H1 (cell line): ENCODE results near the gene MFAP3L. TPM values are rescaled to one million over a fixed set of nuclear protein-coding genes. Genes with fewer than 3 reads are reported as not detected.
A peak's percentile ranks its signal among the peaks of the same experiment; 100 is the strongest.

Experiments
- CTCF ChIA-PET: fragments of 300-600 bp; sonication (Branson Sonifier 250); formaldehyde crosslinking; loops from one replicate; lab custom pipeline; 2021; ENCODE audit not compliant: partially characterized antibody; lab: Charles Lee
- POLR2A ChIA-PET: fragments of 300-600 bp; sonication (Branson Sonifier 250); formaldehyde crosslinking; loops from one replicate; lab custom pipeline; 2021; ENCODE audit warnings: inconsistent platforms; ENCODE audit not compliant: partially characterized antibody; lab: Charles Lee
- DNase-seq, 2 experiments: peaks; one replicate each; pipeline versions ENCODE4 v3.0.0 to v3.0.0-alpha.2; 2010 to 2022; ENCODE audit warnings: low spot score in 2 of 2, low read depth in 1 of 2, mixed read lengths in 1 of 2
- FAIRE-seq: peaks from 2 replicates; lab custom pipeline; 2011; peaks lifted over from hg19 to GRCh38; lab: Jason Lieb, UNC
- H2AFZ ChIP-seq: 2 replicates; pipeline ENCODE4 v1.8.1; 2012; ENCODE audit warnings: low read length, inconsistent platforms
- H2AK5ac ChIP-seq: 2 replicates; pipeline ENCODE4 v1.6.1; 2013; ENCODE audit warnings: low read depth, low read length
- H2BK120ac ChIP-seq: replicated peaks from 2 replicates; pipeline ENCODE3; 2013; ENCODE audit warnings: low read depth, low read length, inconsistent platforms
- H2BK12ac ChIP-seq: 2 replicates; pipeline ENCODE4 v1.6.1; 2013; ENCODE audit warnings: low read depth, low read length
- H2BK15ac ChIP-seq: 2 replicates; pipeline ENCODE4 v1.6.1; 2013; ENCODE audit warnings: low read length
- H2BK20ac ChIP-seq: 2 replicates; pipeline ENCODE4 v1.6.1; 2013; ENCODE audit warnings: low read length
- H2BK5ac ChIP-seq: 2 replicates; pipeline ENCODE4 v1.6.1; 2013; ENCODE audit warnings: low read depth, low read length
- H3K14ac ChIP-seq: 2 replicates; pipeline ENCODE4 v1.6.1; 2013; ENCODE audit warnings: inconsistent platforms; ENCODE audit not compliant: insufficient read length
- H3K18ac ChIP-seq: 2 replicates; pipeline ENCODE4 v1.6.1; 2013; ENCODE audit warnings: low read length; ENCODE audit errors: extremely low read depth
- H3K23ac ChIP-seq: 2 replicates; pipeline ENCODE4 v1.6.1; 2013; ENCODE audit warnings: inconsistent platforms; ENCODE audit not compliant: insufficient read length
- H3K23me2 ChIP-seq: 2 replicates; pipeline ENCODE4 v1.6.1; 2013; ENCODE audit warnings: low read depth, low read length
- H3K27ac ChIP-seq: 2 replicates; pipeline ENCODE4 v1.6.1; 2011; ENCODE audit warnings: low read depth, low read length, inconsistent platforms
- H3K27me3 ChIP-seq, 4 experiments: replicated peaks in 1 of 4; 1 replicate in 1 of 4; 2 replicates in 3 of 4; pipeline versions ENCODE4 v1.6.1 to v1.8.1; 2011 to 2013; ENCODE audit warnings: low read length in 3 of 4, mild to moderate bottlenecking in 3 of 4, inconsistent platforms in 2 of 4, mixed read lengths in 2 of 4, moderate library complexity in 1 of 4; ENCODE audit not compliant: control insufficient read depth in 3 of 4, insufficient read depth in 3 of 4; ENCODE audit errors: extremely low read depth in 1 of 4
- H3K36me3 ChIP-seq, 4 experiments: 2 replicates each; pipeline versions ENCODE4 v1.6.1 to v1.8.1; 2011 to 2013; ENCODE audit warnings: mild to moderate bottlenecking in 4 of 4, low read length in 3 of 4, moderate library complexity in 2 of 4, control low read depth in 1 of 4, inconsistent platforms in 1 of 4; ENCODE audit not compliant: insufficient read depth in 4 of 4, control insufficient read depth in 2 of 4
- H3K4ac ChIP-seq: replicated peaks from 2 replicates; pipeline ENCODE3; 2013; ENCODE audit warnings: low read length, low read depth, mixed read lengths, inconsistent platforms; ENCODE audit not compliant: insufficient read length
- H3K4me1 ChIP-seq, 4 experiments: replicated peaks in 1 of 4; 1 replicate in 1 of 4; 2 replicates in 3 of 4; pipeline versions ENCODE4 v1.6.1 to v1.8.1; 2011 to 2013; ENCODE audit warnings: low read length in 3 of 4, inconsistent platforms in 2 of 4, mixed read lengths in 1 of 4; ENCODE audit not compliant: insufficient read depth in 4 of 4, control insufficient read depth in 3 of 4
- H3K4me2 ChIP-seq, 2 experiments: 2 replicates each; pipeline versions ENCODE4 v1.6.1 to v1.8.1; 2011 to 2013; ENCODE audit warnings: low read depth in 2 of 2, low read length in 2 of 2, control low read depth in 1 of 2, inconsistent platforms in 1 of 2, mild to moderate bottlenecking in 1 of 2; ENCODE audit not compliant: insufficient read depth in 1 of 2
- H3K4me3 ChIP-seq, 4 experiments: fragments of 200-600, 300-600 bp in 1 of 4; sonication (generic), shearing (Covaris generic), sonication (Bioruptor Twin) in 1 of 4; 2 replicates each; pipeline versions ENCODE4 v1.5.1 to v1.8.1; 2011 to 2016; ENCODE audit warnings: low read length in 4 of 4, low read depth in 3 of 4, control low read depth in 2 of 4, inconsistent platforms in 2 of 4, mild to moderate bottlenecking in 2 of 4, mixed read lengths in 1 of 4, moderate library complexity in 1 of 4; ENCODE audit not compliant: insufficient read depth in 2 of 4; ENCODE audit errors: extremely low read depth in 1 of 4
- H3K56ac ChIP-seq: replicated peaks from 2 replicates; pipeline ENCODE3; 2013; ENCODE audit warnings: low read depth, mild to moderate bottlenecking, mixed read lengths, low read length, inconsistent platforms; ENCODE audit not compliant: insufficient read length
- H3K79me1 ChIP-seq: 2 replicates; pipeline ENCODE4 v1.6.1; 2013; ENCODE audit warnings: low read depth, low read length, control low read depth
- H3K79me2 ChIP-seq, 2 experiments: 2 replicates each; pipeline versions ENCODE4 v1.6.1 to v1.8.1; 2012 to 2013; ENCODE audit warnings: low read length in 2 of 2, mild to moderate bottlenecking in 2 of 2, inconsistent platforms in 1 of 2; ENCODE audit not compliant: insufficient read depth in 2 of 2, control insufficient read depth in 1 of 2
- H3K9ac ChIP-seq, 4 experiments: replicated peaks in 1 of 4; 1 replicate in 1 of 4; 2 replicates in 3 of 4; pipeline versions ENCODE4 v1.6.1 to v1.8.1; 2011 to 2013; ENCODE audit warnings: low read depth in 3 of 4, low read length in 3 of 4, control low read depth in 2 of 4, mild to moderate bottlenecking in 2 of 4, moderate library complexity in 2 of 4, inconsistent platforms in 1 of 4; ENCODE audit errors: extremely low read depth in 1 of 4
- H3K9me3 ChIP-seq, 2 experiments: 2 replicates each; pipeline versions ENCODE4 v1.6.1 to v1.8.1; 2012 to 2013; ENCODE audit warnings: mild to moderate bottlenecking in 2 of 2, moderate library complexity in 2 of 2, control low read depth in 1 of 2, inconsistent platforms in 1 of 2, low read depth in 1 of 2, low read length in 1 of 2, mixed read lengths in 1 of 2; ENCODE audit not compliant: insufficient read depth in 2 of 2
- H4K20me1 ChIP-seq, 2 experiments: replicated peaks in 1 of 2; 2 replicates each; pipeline versions ENCODE3 to v1.8.1; 2011 to 2013; ENCODE audit warnings: inconsistent platforms in 2 of 2, low read length in 2 of 2, mild to moderate bottlenecking in 1 of 2; ENCODE audit not compliant: insufficient read depth in 2 of 2, control insufficient read depth in 1 of 2
- H4K5ac ChIP-seq: 2 replicates; pipeline ENCODE4 v1.6.1; 2013; ENCODE audit warnings: low read length, low read depth, mixed read lengths, inconsistent platforms; ENCODE audit not compliant: insufficient read length
- H4K8ac ChIP-seq: 2 replicates; pipeline ENCODE4 v1.8.0; 2013; ENCODE audit warnings: mild to moderate bottlenecking, moderate library complexity, low read length, inconsistent platforms; ENCODE audit not compliant: insufficient read depth; ENCODE audit errors: extremely low read depth
- H4K91ac ChIP-seq: replicated peaks from 2 replicates; pipeline ENCODE3; 2013; ENCODE audit warnings: low read length, mixed read lengths, inconsistent platforms; ENCODE audit not compliant: insufficient read length
- ASH2L ChIP-seq: fragments of 200-600, 300-600 bp; sonication (generic); IDR thresholded peaks from one replicate; pipeline ENCODE4 v1.7.1; 2017; ENCODE audit warnings: low read length
- CEBPB ChIP-seq: IDR thresholded peaks from 2 replicates; pipeline ENCODE4 v1.6.1; 2012; ENCODE audit warnings: low read depth, low read length
- CREB1 ChIP-seq: IDR thresholded peaks from 2 replicates; pipeline ENCODE4 v1.6.1; 2012; ENCODE audit warnings: inconsistent platforms
- CTBP2 ChIP-seq: IDR thresholded peaks from 2 replicates; pipeline ENCODE4 v1.7.0; 2011; ENCODE audit warnings: borderline replicate concordance, mild to moderate bottlenecking, moderate library complexity, mixed read lengths, low read length; ENCODE audit not compliant: insufficient read depth, insufficient read length
- EGR1 ChIP-seq: IDR thresholded peaks from 2 replicates; pipeline ENCODE4 v1.6.1; 2011; ENCODE audit warnings: low read depth, low read length, borderline replicate concordance
- HDAC2 ChIP-seq, 2 experiments: fragments of 300-600 bp in 1 of 2; sonication (generic) in 1 of 2; IDR thresholded peaks; 2 replicates each; pipeline ENCODE4 v1.6.1; 2011 to 2012; ENCODE audit warnings: low read depth in 2 of 2, low read length in 2 of 2, mild to moderate bottlenecking in 2 of 2, moderate library complexity in 2 of 2, borderline replicate concordance in 1 of 2, inconsistent platforms in 1 of 2
- KDM1A ChIP-seq: fragments of 200-600, 300-600 bp; sonication (generic); IDR thresholded peaks from 2 replicates; pipeline ENCODE4 v1.7.1; 2016; ENCODE audit warnings: mild to moderate bottlenecking, low read length, borderline replicate concordance
- SP1 ChIP-seq: IDR thresholded peaks from 2 replicates; pipeline ENCODE4 v1.6.1; 2011; ENCODE audit warnings: low read depth, low read length
- YY1 ChIP-seq: IDR thresholded peaks from 2 replicates; pipeline ENCODE4 v1.6.1; 2011; ENCODE audit warnings: low read depth, mild to moderate bottlenecking, low read length
- WGBS, 2 experiments: shearing (Covaris generic) in 1 of 2; methylation state at CpG; one replicate each; pipeline versions ENCODE4 v1.1.6 to v1.1.7; 2013 to 2015; ENCODE audit warnings: low lambda C conversion rate in 2 of 2, mixed read lengths in 2 of 2, inconsistent platforms in 1 of 2, low coverage in 1 of 2, missing lambda C conversion rate in 1 of 2; ENCODE audit not compliant: insufficient replicate concordance in 2 of 2, insufficient coverage in 1 of 2, insufficient read length in 1 of 2; ENCODE audit errors: extremely low coverage in 1 of 2, missing lambda C conversion rate in 1 of 2; 5-methylcytosine and 5-hydroxymethylcytosine counted together
- polyA plus RNA-seq, 7 experiments: library from polyadenylated mRNA; depleted of rRNA in 3 of 7; stranded (reverse) in 5 of 7; unstranded in 2 of 7; fragments of >200 nt in 5 of 7; fragments of 200-250 nt in 2 of 7; gene quantifications; 1 replicate in 5 of 7; 2 replicates in 1 of 7; 4 replicates in 1 of 7; pipeline versions ENCODE4 v1.2.1 to v1.2.3, GENCODE V29; 2011 to 2013; ENCODE audit warnings: missing spikeins in 2 of 7, mixed read lengths in 2 of 7
- total RNA-seq: library from RNA; stranded (reverse); fragmentation: NEBNext Ultra II Directional; extraction: Animal tissue kit (Norgen Biotek cat#: 25700); gene quantifications from 2 replicates; pipeline ENCODE4 v1.2.1, GENCODE V29; 2021
- TF ChIP-seq, protein P1 (sequence below): IDR thresholded peaks from 2 replicates; pipeline ENCODE4 v1.6.1; 2012; ENCODE audit warnings: low read length, inconsistent platforms

Gene MFAP3L
- total and polyA plus RNA-seq, 2 of the 8 experiments (the other 6 are each of a cell fraction or from before 2014, with no cell fraction given), result 7.0 to 9.8 TPM

DNA sequence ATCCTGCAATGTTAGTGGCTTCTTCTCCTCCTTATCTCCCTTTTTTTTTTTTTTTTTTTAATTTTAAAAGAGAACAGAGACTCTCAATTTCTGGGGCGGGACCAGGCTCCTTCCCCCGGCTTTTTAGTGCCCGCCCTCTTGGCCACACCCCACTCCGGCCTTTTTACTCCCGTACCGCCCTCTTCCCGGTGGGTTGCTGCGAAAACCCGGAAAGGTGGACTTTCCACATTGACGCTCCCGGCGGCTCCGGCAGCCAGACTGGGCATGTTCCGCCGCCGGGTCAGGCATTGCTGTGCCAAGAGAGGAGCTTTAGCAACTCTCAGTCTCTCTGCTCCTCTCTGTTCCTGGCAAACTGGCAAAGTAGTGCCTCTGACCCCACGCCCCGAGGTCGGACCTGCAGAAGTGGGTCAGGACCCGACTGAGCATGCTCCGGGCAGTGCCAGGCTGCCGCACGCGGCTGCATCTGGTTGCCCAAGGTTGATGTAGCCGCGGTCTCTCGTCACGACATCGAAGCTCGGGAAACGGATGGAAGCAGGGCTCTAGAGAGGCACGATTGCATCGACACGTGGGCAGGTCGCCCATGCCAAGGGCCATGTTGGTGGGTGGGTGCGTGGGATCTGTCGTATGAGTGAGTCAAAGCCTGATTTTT, 1.1 kb upstream of the MFAP3L start:
- Histone ChIP-seq H4K5ac (peak overlapping the region; percentile 75), H2BK12ac (peak overlapping the region; percentile 62; the same call in 1 of the 2 replicates), H3K79me1 (no peaks in the 10 kb centered on the region; the same call in 1 of the 2 replicates), H2BK15ac (peak overlapping the region; percentile 25; the same call in 1 of the 2 replicates), H3K4ac (peak overlapping the region; percentile 82), H3K27ac (no peak overlapping the region), H2AK5ac (no peak overlapping the region), H3K27me3 (peaks cover 4 to 29% (median 22%) of the 10 kb centered on the region in 4 experiments), H3K4me3 (peak overlapping the region; percentile 71 to 98 (median 78)), H3K36me3 (no peaks in the 10 kb centered on the region), H4K91ac (peak overlapping the region; percentile 66), H3K14ac (no peak overlapping the region), H3K4me1 (peaks cover 0 to 3% (median 3%) of the 10 kb centered on the region in 4 experiments; a peak in 4 of 7 replicates), H2AFZ (peak overlapping the region; percentile 99), H3K4me2 (peak overlapping the region; percentile 67 to 92), H3K9me3 (no peaks in the 10 kb centered on the region), H3K18ac (peak overlapping the region; percentile 78), H3K23me2 (peaks cover 9% of the 10 kb centered on the region; the same call in 1 of the 2 replicates), H4K20me1 (no peaks in the 10 kb centered on the region), H3K9ac (peak overlapping the region in 2 of 4 experiments; percentile 45 to 53; a peak in 4 of 7 replicates), H3K56ac (peak overlapping the region; percentile 62), H2BK5ac (no peak overlapping the region; the same call in 1 of the 2 replicates), H3K79me2 (no peaks in the 10 kb centered on the region), H4K8ac (peak overlapping the region; percentile 90; the same call in 1 of the 2 replicates), H3K23ac (no peak overlapping the region), H2BK20ac (no peak overlapping the region), H2BK120ac (no peak overlapping the region)
- WGBS, 2 experiments, result 13% methylated on average over 34 of the region's 37 CpGs; no CpG with 5 or more reads in 1 of the 2 experiments
- ChIA-PET POLR2A (interaction anchor here (0.8 to 1.1 kb wide), 4 partner anchors 29 to 204 kb away, joined by 3 read pairs; partner anchors contain the start of gene AADAT), CTCF (interaction anchor here (0.9 to 6.5 kb wide), 2 partner anchors 109 to 217 kb away, joined by 3 to 39 read pairs; no protein-coding TSS in a partner anchor)
- no peak for FAIRE-seq
- peak; percentile 72 to 98 for DNase-seq
- TF ChIP-seq EGR1 (peak; percentile 70; the same call in 1 of the 2 replicates), YY1 (peak; percentile 51; the same call in 1 of the 2 replicates), HDAC2 (IDR thresholded peaks at IDR 0.05; ENCODE audit: borderline replicate concordance in 1 of 2, low read depth in 2 of 2, low read length in 2 of 2) (peak in 1 of 2 experiments; percentile 80; a peak in 1 of 4 replicates), CREB1 (peak; percentile 56; the same call in 1 of the 2 replicates), SP1 (peak; percentile 96), KDM1A (peak; percentile 58; the same call in 1 of the 2 replicates), ASH2L (no peak), CTBP2 (peak; percentile 65), CEBPB (no peak)
- TF ChIP-seq, protein P1, sequence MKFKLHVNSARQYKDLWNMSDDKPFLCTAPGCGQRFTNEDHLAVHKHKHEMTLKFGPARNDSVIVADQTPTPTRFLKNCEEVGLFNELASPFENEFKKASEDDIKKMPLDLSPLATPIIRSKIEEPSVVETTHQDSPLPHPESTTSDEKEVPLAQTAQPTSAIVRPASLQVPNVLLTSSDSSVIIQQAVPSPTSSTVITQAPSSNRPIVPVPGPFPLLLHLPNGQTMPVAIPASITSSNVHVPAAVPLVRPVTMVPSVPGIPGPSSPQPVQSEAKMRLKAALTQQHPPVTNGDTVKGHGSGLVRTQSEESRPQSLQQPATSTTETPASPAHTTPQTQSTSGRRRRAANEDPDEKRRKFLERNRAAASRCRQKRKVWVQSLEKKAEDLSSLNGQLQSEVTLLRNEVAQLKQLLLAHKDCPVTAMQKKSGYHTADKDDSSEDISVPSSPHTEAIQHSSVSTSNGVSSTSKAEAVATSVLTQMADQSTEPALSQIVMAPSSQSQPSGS, result no peak; the same call in 1 of the 2 replicates
